Keratinocyte (primary cell): ENCODE results near the gene PDIA4.

Source experiments
- EZH2 ChIP-seq: IDR thresholded peaks from one replicate; pipeline ENCODE4 v1.6.1; 2012; ENCODE audit warnings: inconsistent platforms, mild to moderate bottlenecking, low read length, moderate library complexity
- TF ChIP-seq, protein P1 (sequence below), 3 experiments: IDR thresholded peaks in 1 of 3; conservative IDR thresholded peaks in 1 of 3; optimal IDR thresholded peaks in 1 of 3; 2 replicates in 2 of 3; 3 replicates in 1 of 3; pipeline versions ENCODE3 to v1.5.1; 2011; ENCODE audit warnings: low read length in 3 of 3, mild to moderate bottlenecking in 3 of 3, moderate library complexity in 2 of 3, control low read depth in 1 of 3, inconsistent platforms in 1 of 3; ENCODE audit not compliant: insufficient read depth in 2 of 3; ENCODE audit errors: extremely low read depth in 1 of 3

DNA sequence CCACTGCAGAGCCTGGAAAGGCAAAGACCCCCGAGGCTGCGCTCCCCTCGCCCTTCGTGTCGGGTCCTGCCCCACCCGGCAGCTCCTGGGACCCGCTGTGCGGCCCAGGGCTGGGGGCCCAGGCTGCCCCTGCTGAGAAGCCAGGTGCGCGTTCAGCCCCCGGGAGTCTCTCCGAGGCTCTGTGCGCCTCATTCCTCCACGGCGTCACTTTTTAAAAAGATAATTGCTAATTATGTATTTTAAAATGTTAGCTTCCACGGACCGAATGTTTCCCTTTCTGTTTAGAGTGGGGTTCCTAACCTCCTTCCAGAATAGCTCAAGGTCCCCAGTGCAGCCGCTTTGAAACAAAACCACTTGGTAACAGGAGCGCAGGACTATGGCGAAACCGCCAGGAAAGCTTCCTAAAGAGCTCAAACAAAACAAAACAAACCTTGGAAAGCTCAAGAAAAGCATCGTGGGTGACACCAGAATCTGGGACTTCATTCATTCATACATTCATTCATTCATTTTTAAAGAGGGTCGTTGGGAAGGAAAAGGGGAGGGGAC lies 45.6 kb downstream of the PDIA4 start:
- TF ChIP-seq, protein P1, sequence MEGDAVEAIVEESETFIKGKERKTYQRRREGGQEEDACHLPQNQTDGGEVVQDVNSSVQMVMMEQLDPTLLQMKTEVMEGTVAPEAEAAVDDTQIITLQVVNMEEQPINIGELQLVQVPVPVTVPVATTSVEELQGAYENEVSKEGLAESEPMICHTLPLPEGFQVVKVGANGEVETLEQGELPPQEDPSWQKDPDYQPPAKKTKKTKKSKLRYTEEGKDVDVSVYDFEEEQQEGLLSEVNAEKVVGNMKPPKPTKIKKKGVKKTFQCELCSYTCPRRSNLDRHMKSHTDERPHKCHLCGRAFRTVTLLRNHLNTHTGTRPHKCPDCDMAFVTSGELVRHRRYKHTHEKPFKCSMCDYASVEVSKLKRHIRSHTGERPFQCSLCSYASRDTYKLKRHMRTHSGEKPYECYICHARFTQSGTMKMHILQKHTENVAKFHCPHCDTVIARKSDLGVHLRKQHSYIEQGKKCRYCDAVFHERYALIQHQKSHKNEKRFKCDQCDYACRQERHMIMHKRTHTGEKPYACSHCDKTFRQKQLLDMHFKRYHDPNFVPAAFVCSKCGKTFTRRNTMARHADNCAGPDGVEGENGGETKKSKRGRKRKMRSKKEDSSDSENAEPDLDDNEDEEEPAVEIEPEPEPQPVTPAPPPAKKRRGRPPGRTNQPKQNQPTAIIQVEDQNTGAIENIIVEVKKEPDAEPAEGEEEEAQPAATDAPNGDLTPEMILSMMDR (optimal IDR thresholded peaks at IDR 0.05 in 1 of 3, IDR thresholded peaks at IDR 0.05 in 1 of 3, conservative IDR thresholded peaks at IDR 0.05 in 1 of 3; ENCODE audit: extremely low read depth in 1 of 3, insufficient read depth in 2 of 3, low read length in 3 of 3), result no peak
- TF ChIP-seq EZH2, result no peak
